ENCODE measurements around the gene TLNRD1.

GRCh38 chr15:80982839-80983238 is 17.9 kb upstream of the TLNRD1 start:
- TF ChIP-seq CTCF (IDR thresholded peaks at IDR 0.05) (no peak), POLR2A (IDR thresholded peaks at IDR 0.05) (no peak)
